ENCODE data around the gene CXorf58.
"Not testable (repeated sequence)": the region's sequence is repeated elsewhere in the genome, so short reads cannot be mapped to it uniquely, and the experiment has no call there.

CXorf58 gene

DNA sequence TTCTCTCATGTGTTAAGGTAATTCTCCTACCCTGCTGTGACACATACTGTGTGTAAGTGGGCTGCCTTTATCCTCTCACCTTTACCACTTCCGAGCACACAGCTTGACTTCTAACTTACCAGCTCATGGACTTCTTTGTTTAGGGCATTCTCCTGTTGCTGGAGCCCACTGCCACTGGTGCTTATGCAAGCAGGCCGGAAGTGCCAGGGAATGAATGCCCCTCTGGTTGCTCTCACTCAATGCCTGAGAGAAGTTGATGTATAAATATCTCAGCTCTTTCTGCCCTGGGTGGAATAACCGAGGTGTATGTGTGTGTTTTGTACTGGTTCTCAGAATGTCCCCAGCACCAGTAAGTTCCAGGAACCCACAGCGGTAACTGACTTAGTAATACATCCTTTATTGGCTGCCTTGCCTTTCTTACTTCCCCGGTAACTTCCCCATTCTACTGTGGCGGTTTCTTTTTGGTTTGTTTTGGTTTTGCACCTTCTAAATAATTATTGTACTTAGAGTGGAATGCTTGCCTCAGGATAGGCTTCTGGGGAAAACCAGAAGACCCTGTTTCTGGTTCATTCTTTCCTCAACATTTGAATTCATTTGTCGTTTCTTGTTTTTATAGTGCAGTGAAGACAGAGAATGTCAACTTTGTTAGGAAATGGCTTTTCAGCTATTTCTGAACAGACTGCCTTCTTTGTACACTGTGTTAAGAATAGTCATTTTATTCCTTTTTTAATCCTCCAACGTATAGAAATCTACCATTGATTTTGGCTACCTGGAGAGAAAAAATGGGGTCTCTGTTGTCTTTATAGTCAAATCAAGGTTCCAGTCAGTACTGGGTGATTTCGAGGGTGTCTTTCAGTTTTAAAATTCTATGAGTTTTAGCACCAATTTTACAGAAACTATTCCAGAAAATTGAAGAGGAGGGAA, 45.4 kb downstream of the CXorf58 start:
- in situ Hi-C loops (cut with HindIII; ENCODE audit: low pct_ligation_motif_present, low sequenced_read_pairs): no loop called here
- H3K36me3 ChIP-seq (replicated peaks): no peaks in the 10 kb centered on the region
- TF ChIP-seq, protein P1, sequence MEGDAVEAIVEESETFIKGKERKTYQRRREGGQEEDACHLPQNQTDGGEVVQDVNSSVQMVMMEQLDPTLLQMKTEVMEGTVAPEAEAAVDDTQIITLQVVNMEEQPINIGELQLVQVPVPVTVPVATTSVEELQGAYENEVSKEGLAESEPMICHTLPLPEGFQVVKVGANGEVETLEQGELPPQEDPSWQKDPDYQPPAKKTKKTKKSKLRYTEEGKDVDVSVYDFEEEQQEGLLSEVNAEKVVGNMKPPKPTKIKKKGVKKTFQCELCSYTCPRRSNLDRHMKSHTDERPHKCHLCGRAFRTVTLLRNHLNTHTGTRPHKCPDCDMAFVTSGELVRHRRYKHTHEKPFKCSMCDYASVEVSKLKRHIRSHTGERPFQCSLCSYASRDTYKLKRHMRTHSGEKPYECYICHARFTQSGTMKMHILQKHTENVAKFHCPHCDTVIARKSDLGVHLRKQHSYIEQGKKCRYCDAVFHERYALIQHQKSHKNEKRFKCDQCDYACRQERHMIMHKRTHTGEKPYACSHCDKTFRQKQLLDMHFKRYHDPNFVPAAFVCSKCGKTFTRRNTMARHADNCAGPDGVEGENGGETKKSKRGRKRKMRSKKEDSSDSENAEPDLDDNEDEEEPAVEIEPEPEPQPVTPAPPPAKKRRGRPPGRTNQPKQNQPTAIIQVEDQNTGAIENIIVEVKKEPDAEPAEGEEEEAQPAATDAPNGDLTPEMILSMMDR (IDR thresholded peaks at IDR 0.05; ENCODE audit: low read depth, low read length, missing control alignments): no peak
- H3K27me3 ChIP-seq (replicated peaks): no peaks in the 10 kb centered on the region
- no peak for DNase-seq
- H3K27ac ChIP-seq: no peak overlapping the region
- H3K4me3 ChIP-seq (ENCODE audit: low read depth, low read length): no peak overlapping the region

DNA sequence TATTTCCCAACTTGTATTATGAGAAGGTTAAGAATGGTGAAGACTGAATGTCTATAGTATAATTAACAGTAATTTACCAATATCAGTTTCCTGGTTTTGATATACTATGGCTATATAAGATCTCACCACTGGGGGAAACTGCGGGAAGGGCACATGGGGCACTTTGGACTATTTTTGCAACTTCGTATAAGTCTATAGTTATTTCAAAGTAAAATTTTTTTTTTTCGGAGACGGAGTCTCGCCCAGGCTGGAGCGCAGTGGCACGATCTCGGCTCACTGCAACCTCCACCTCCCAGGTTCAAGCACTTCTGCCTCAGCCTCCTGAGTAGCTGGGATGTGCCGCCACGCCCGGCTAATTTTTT, 46.1 kb downstream of the CXorf58 start:
- DNase-seq: no peak
- no peaks in the 10 kb centered on the region for H3K27me3 ChIP-seq (replicated peaks)
- no peaks in the 10 kb centered on the region for H3K36me3 ChIP-seq (replicated peaks)
- TF ChIP-seq, protein P1 (IDR thresholded peaks at IDR 0.05; ENCODE audit: low read depth, low read length, missing control alignments): peak; percentile 24
- in situ Hi-C loops (cut with HindIII; ENCODE audit: low pct_ligation_motif_present, low sequenced_read_pairs): no loop called here
- H3K4me3 ChIP-seq (ENCODE audit: low read depth, low read length): no peak overlapping the region
- no peak overlapping the region for H3K27ac ChIP-seq

DNA sequence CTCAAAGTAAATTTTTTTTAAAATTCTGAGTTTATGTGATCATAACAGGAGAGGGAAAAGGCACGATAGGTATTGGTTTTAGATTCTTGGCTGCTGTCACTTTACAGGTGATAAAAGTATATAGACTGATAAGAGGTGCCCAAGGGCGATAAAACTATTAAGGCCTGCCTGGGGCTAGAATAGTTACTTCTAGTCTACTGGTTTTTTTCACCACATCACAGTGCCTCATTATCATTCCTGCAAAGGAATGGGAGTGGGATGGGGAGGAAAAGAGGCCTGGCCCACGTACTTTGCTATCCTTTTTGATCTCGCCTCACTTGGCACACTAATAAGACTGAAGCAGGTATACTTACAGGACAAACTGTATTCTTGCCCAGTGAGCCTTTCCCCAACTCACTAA, 46.6 kb downstream of the CXorf58 start:
- Histone ChIP-seq H3K36me3 (replicated peaks) (no peaks in the 10 kb centered on the region), H3K27me3 (replicated peaks) (no peaks in the 10 kb centered on the region), H3K27ac (no peak overlapping the region), H3K4me3 (ENCODE audit: low read depth, low read length) (no peak overlapping the region)
- DNase-seq: no peak
- in situ Hi-C loops (cut with HindIII; ENCODE audit: low pct_ligation_motif_present, low sequenced_read_pairs): no loop called here
- TF ChIP-seq, protein P1 (IDR thresholded peaks at IDR 0.05; ENCODE audit: low read depth, low read length, missing control alignments): no peak

DNA sequence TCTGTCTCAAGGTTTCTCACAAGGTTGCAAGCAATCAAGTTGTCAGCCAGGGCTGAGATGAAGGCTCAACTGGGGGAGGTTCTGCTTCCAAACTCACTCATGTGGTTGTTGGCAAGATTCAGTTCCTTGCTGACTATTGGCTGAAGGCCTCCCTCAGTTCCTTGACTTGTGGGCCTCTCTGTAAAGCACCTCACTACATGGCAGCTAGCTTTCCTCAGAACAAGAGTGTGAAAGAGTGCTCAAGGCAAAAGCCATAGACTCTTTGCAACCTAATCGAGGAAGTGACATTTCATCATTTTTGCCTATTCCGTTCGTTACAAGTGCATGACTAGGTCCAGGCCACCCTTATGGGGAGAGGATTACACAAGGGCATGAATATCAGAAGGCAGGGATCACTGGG, 52.0 kb downstream of the CXorf58 start:
- Histone ChIP-seq H3K27me3 (replicated peaks) (no peaks in the 10 kb centered on the region), H3K4me3 (ENCODE audit: low read depth, low read length) (no peak overlapping the region), H3K27ac (no peak overlapping the region), H3K36me3 (replicated peaks) (no peaks in the 10 kb centered on the region)
- in situ Hi-C loops (cut with HindIII; ENCODE audit: low pct_ligation_motif_present, low sequenced_read_pairs): no loop called here
- DNase-seq: no peak
- TF ChIP-seq, protein P1 (IDR thresholded peaks at IDR 0.05; ENCODE audit: low read depth, low read length, missing control alignments): no peak

DNA sequence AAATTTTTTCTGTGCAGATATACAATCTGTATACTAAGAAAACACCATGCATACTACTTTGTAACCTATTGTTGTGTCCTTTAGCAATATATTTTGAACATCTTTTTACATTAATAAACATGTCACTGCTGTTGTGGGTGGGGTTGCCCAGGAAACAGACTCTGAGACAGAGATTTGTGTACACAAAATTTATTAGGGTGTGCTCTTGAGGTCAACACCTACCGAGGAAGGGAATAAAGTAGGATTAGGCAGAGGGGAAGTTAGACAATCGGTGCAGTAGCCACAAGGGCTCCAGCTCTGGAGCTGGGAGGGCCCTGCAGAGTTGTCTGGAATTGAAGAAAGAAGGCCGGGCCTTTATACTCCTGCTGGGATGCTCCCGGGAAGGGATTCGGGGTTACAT, 56.4 kb downstream of the CXorf58 start:
- no peaks in the 10 kb centered on the region for H3K27me3 ChIP-seq (replicated peaks)
- no peak overlapping the region for H3K4me3 ChIP-seq (ENCODE audit: low read depth, low read length)
- TF ChIP-seq, protein P1 (IDR thresholded peaks at IDR 0.05; ENCODE audit: low read depth, low read length, missing control alignments): no peak
- in situ Hi-C loops (cut with HindIII; ENCODE audit: low pct_ligation_motif_present, low sequenced_read_pairs): no loop called here
- DNase-seq: no peak
- no peak overlapping the region for H3K27ac ChIP-seq
- no peaks in the 10 kb centered on the region for H3K36me3 ChIP-seq (replicated peaks)

DNA sequence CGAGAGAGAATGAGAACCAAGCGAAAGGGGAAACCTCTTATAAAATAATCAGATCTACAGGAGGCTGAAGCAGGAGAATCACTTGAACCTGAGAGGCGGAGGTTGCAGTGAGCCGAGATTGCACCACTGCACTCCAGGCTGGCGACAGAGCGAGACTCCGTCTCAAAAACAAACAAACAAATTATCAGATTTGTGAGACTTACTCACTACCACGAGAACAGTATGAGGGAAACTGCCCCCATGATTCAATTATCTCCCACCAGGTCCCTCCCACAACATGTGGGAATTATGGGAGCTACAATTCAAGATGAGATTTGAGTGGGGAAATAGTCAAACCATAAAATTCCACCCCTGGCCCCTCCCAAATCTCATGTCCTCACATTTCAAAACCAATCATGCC, 57.8 kb downstream of the CXorf58 start:
- H3K36me3 ChIP-seq (replicated peaks); in situ Hi-C loops (cut with HindIII; ENCODE audit: low pct_ligation_motif_present, low sequenced_read_pairs); DNase-seq; H3K4me3 ChIP-seq (ENCODE audit: low read depth, low read length); H3K27ac ChIP-seq; H3K27me3 ChIP-seq (replicated peaks): not testable (repeated sequence)
